Liver (tissue), 9 donors: ENCODE measurements around the gene KCNQ5. TPM values are rescaled to one million over a fixed set of nuclear protein-coding genes. Genes with fewer than 3 reads are reported as not detected.

Experiments used
- DNase-seq: peaks from one replicate; pipeline ENCODE4 v3.0.0-alpha.2; 2017; ENCODE audit warnings: low spot score
- H3K27ac ChIP-seq, 2 donors: one replicate each; pipeline ENCODE4 v1.7.0; 2013; ENCODE audit warnings: inconsistent platforms in 2 of 2, low read length in 2 of 2, control low read depth in 1 of 2, low read depth in 1 of 2, mild to moderate bottlenecking in 1 of 2
- H3K27me3 ChIP-seq, 4 donors: one replicate each; pipeline versions ENCODE4 v1.6.1 to v1.7.0; 2013; ENCODE audit warnings: low read length in 3 of 4, inconsistent platforms in 1 of 4, mild to moderate bottlenecking in 1 of 4, moderate library complexity in 1 of 4; ENCODE audit not compliant: control insufficient read depth in 4 of 4, insufficient read depth in 4 of 4
- H3K36me3 ChIP-seq, 4 donors: one replicate each; pipeline versions ENCODE4 v1.6.1 to v1.7.0; 2013; ENCODE audit warnings: low read length in 3 of 4, mild to moderate bottlenecking in 3 of 4, low read depth in 1 of 4, moderate library complexity in 1 of 4; ENCODE audit not compliant: control insufficient read depth in 4 of 4, insufficient read depth in 3 of 4
- H3K4me1 ChIP-seq, 4 donors: one replicate each; pipeline versions ENCODE4 v1.6.1 to v1.7.0; 2013; ENCODE audit warnings: low read length in 3 of 4, mild to moderate bottlenecking in 3 of 4, moderate library complexity in 1 of 4; ENCODE audit not compliant: control insufficient read depth in 4 of 4, insufficient read depth in 4 of 4
- H3K4me3 ChIP-seq, 3 donors: one replicate each; pipeline versions ENCODE4 v1.6.1 to v1.7.0; 2013; ENCODE audit warnings: low read length in 3 of 3, control low read depth in 1 of 3, low read depth in 1 of 3, mild to moderate bottlenecking in 1 of 3
- H3K9ac ChIP-seq, 2 donors: one replicate each; pipeline ENCODE4 v1.7.0; 2013; ENCODE audit warnings: low read length in 2 of 2, mild to moderate bottlenecking in 2 of 2, moderate library complexity in 2 of 2, control low read depth in 1 of 2, low read depth in 1 of 2
- H3K9me3 ChIP-seq, 4 donors: one replicate each; pipeline versions ENCODE4 v1.6.1 to v1.7.0; 2013; ENCODE audit warnings: low read length in 3 of 4; ENCODE audit not compliant: control insufficient read depth in 4 of 4
- ATF3 ChIP-seq: IDR thresholded peaks from 2 replicates; pipeline ENCODE4 v1.6.1; 2016; ENCODE audit warnings: antibody characterized with exemption
- CTCF ChIP-seq: fragments of 150-350 bp; IDR thresholded peaks from 2 replicates; pipeline ENCODE4 v1.5.1; 2017; ENCODE audit warnings: improper control_type of control experiment, low read depth, low read length; ENCODE audit not compliant: missing input control
- EGR1 ChIP-seq, 2 donors: IDR thresholded peaks; 2 replicates each; pipeline ENCODE4 v1.6.1; 2016 to 2018; ENCODE audit warnings: antibody characterized with exemption in 2 of 2, low read depth in 2 of 2
- FOXA1 ChIP-seq: IDR thresholded peaks from 2 replicates; pipeline ENCODE4 v1.6.1; 2016; ENCODE audit warnings: antibody characterized with exemption
- FOXA2 ChIP-seq: IDR thresholded peaks from 2 replicates; pipeline ENCODE4 v1.6.1; 2016; ENCODE audit warnings: antibody characterized with exemption
- GABPA ChIP-seq, 2 donors: IDR thresholded peaks in 1 of 2; conservative IDR thresholded peaks in 1 of 2; 2 replicates each; pipeline ENCODE4 v1.6.1; 2016; ENCODE audit warnings: antibody characterized with exemption in 2 of 2, mild to moderate bottlenecking in 1 of 2, moderate library complexity in 1 of 2
- HNF4A ChIP-seq, 2 donors: conservative IDR thresholded peaks; 2 replicates each; pipeline ENCODE4 v1.6.1; 2016; ENCODE audit warnings: antibody characterized with exemption in 2 of 2, mild to moderate bottlenecking in 2 of 2
- HNF4G ChIP-seq: IDR thresholded peaks from 2 replicates; pipeline ENCODE4 v1.6.1; 2016; ENCODE audit warnings: antibody characterized with exemption
- JUND ChIP-seq, 2 donors: IDR thresholded peaks; 2 replicates each; pipeline ENCODE4 v1.6.1; 2016; ENCODE audit warnings: antibody characterized with exemption in 2 of 2
- NR2F2 ChIP-seq: IDR thresholded peaks from 2 replicates; pipeline ENCODE4 v1.6.1; 2016; ENCODE audit warnings: antibody characterized with exemption
- RAD21 ChIP-seq, 2 donors: IDR thresholded peaks; 2 replicates each; pipeline ENCODE4 v1.6.1; 2016; ENCODE audit warnings: antibody characterized with exemption in 2 of 2, mild to moderate bottlenecking in 2 of 2
- REST ChIP-seq: IDR thresholded peaks from 2 replicates; pipeline ENCODE4 v1.6.1; 2016; ENCODE audit warnings: antibody characterized with exemption, mild to moderate bottlenecking
- RXRA ChIP-seq, 2 donors: IDR thresholded peaks; 2 replicates each; pipeline ENCODE4 v1.6.1; 2017 to 2018; ENCODE audit warnings: antibody characterized with exemption in 2 of 2, mild to moderate bottlenecking in 1 of 2
- SP1 ChIP-seq: IDR thresholded peaks from 2 replicates; pipeline ENCODE4 v1.6.1; 2018; ENCODE audit warnings: antibody characterized with exemption, mild to moderate bottlenecking
- TAF1 ChIP-seq: conservative IDR thresholded peaks from 2 replicates; pipeline ENCODE4 v1.6.1; 2016; ENCODE audit warnings: antibody characterized with exemption, mild to moderate bottlenecking
- YY1 ChIP-seq: IDR thresholded peaks from 2 replicates; pipeline ENCODE4 v1.6.1; 2016; ENCODE audit warnings: antibody characterized with exemption, mild to moderate bottlenecking
- ZBTB33 ChIP-seq: IDR thresholded peaks from 2 replicates; pipeline ENCODE4 v1.6.1; 2016; ENCODE audit warnings: antibody characterized with exemption
- WGBS: extraction: QIAGEN DNeasy Blood & Tissue Kit; methylation state at CpG from one replicate; pipeline ENCODE4 v1.1.7; 2013; 5-methylcytosine and 5-hydroxymethylcytosine counted together
- polyA plus RNA-seq, 2 donors: library from polyadenylated mRNA; stranded (reverse) in 1 of 2; unstranded in 1 of 2; fragments of 200-250 nt in 1 of 2; fragments of >200 nt in 1 of 2; fragmentation: Nextera tagmentation in 1 of 2; extraction: Ambion mirVana in 1 of 2; gene quantifications; one replicate each; pipeline versions ENCODE4 v1.2.1 to v1.2.3, GENCODE V29; 2013 to 2015
- total RNA-seq, 2 donors: library from RNA; depleted of rRNA; stranded (reverse); fragments of >200 nt; gene quantifications; one replicate each; pipeline ENCODE4 v1.2.3, GENCODE V29; 2014
- donor health status: healthy.
- donor health status: healthy.
- donor health status: healthy.
- donor health status: healthy.
- donor health status: healthy.

The KCNQ5 gene
- total and polyA plus RNA-seq, 4 donors = 0.02 to 1.1 (median 0.15) TPM

GRCh38 chr6:72676995-72677394 lies 55.1 kb downstream of the KCNQ5 start:
- no peak for DNase-seq
- TF ChIP-seq EGR1 (IDR thresholded peaks at IDR 0.05; ENCODE audit: low read depth in 2 of 2) (no peak), RXRA (IDR thresholded peaks at IDR 0.05) (no peak), FOXA2 (no peak), REST (no peak), GABPA (IDR thresholded peaks at IDR 0.05 in 1 of 2, conservative IDR thresholded peaks at IDR 0.05 in 1 of 2) (no peak), ZBTB33 (no peak), HNF4G (no peak), JUND (IDR thresholded peaks at IDR 0.05) (no peak), SP1 (no peak), TAF1 (no peak), ATF3 (no peak), NR2F2 (no peak), CTCF (no peak), HNF4A (conservative IDR thresholded peaks at IDR 0.05) (no peak), RAD21 (IDR thresholded peaks at IDR 0.05) (no peak)
- H3K4me3 ChIP-seq = no peak overlapping the region
- H3K27ac ChIP-seq = no peak overlapping the region
- H3K36me3 ChIP-seq = no peaks in the 10 kb centered on the region
- no peaks in the 10 kb centered on the region for H3K9me3 ChIP-seq
- H3K4me1 ChIP-seq = no peaks in the 10 kb centered on the region
- no peaks in the 10 kb centered on the region for H3K27me3 ChIP-seq
- WGBS = 68% methylated on average over 3 of the region's 3 CpGs
- no peak overlapping the region for H3K9ac ChIP-seq

- TF ChIP-seq REST (no peak), ZBTB33 (no peak), SP1 (no peak), HNF4G (no peak), JUND (IDR thresholded peaks at IDR 0.05) (no peak), GABPA (IDR thresholded peaks at IDR 0.05 in 1 of 2, conservative IDR thresholded peaks at IDR 0.05 in 1 of 2) (no peak), FOXA2 (no peak), RAD21 (IDR thresholded peaks at IDR 0.05) (no peak), FOXA1 (no peak), ATF3 (no peak), EGR1 (IDR thresholded peaks at IDR 0.05; ENCODE audit: low read depth in 2 of 2) (no peak), YY1 (no peak)
- no peak overlapping the region for H3K9ac ChIP-seq
- no peaks in the 10 kb centered on the region for H3K27me3 ChIP-seq
- DNase-seq = no peak
- WGBS = 74% methylated on average over 1 of the region's 1 CpG
- no peaks in the 10 kb centered on the region for H3K36me3 ChIP-seq
- no peak overlapping the region for H3K4me3 ChIP-seq
- H3K27ac ChIP-seq = no peak overlapping the region
- H3K9me3 ChIP-seq = no peaks in the 10 kb centered on the region
- no peaks in the 10 kb centered on the region for H3K4me1 ChIP-seq
These were observed 55.9 kb downstream of the KCNQ5 start for GRCh38 chr6:72677740-72678139.
